MCF 10A (cell line): ENCODE results near the gene FAM222A. TPM values are rescaled to one million over a fixed set of nuclear protein-coding genes. Genes with fewer than 3 reads are reported as not detected.

Experiments
- BruUV-seq: library from RNA; stranded (reverse); fragments of 400-500 nt; replicated peaks from 2 replicates; lab custom pipeline; 2021; lab: Mats Ljungman, UMichigan
- CTCF ChIA-PET: fragments of 300-600 bp; sonication (Branson Sonifier 250); formaldehyde crosslinking; extraction: SDS; loops from one replicate; lab custom pipeline; 2021; ENCODE audit warnings: antibody characterized with exemption, inconsistent platforms; lab: Yijun Ruan, JAX
- POLR2A ChIA-PET: fragments of 300-600, 350-650 bp; sonication (Branson Sonifier 250); formaldehyde crosslinking; extraction: SDS; loops from one replicate; lab custom pipeline; 2020; ENCODE audit warnings: antibody characterized with exemption, inconsistent platforms; lab: Yijun Ruan, JAX
- DNase-seq: peaks from one replicate; pipeline ENCODE4 v3.0.0-alpha.2; 2018; ENCODE audit not compliant: unreplicated experiment
- H3K27ac Mint-ChIP-seq: one replicate; pipeline ENCODE4 v1.8.0; 2022; ENCODE audit warnings: mild to moderate bottlenecking, low read depth, mixed read lengths; ENCODE audit not compliant: unreplicated experiment
- H3K27me3 Mint-ChIP-seq: one replicate; pipeline ENCODE4 v1.8.0; 2022; ENCODE audit warnings: mixed read lengths; ENCODE audit not compliant: insufficient read depth, unreplicated experiment
- H3K36me3 Mint-ChIP-seq: one replicate; pipeline ENCODE4 v1.8.0; 2022; ENCODE audit warnings: mild to moderate bottlenecking, moderate library complexity, mixed read lengths; ENCODE audit not compliant: insufficient read depth, unreplicated experiment
- H3K4me1 Mint-ChIP-seq: one replicate; pipeline ENCODE4 v1.8.0; 2022; ENCODE audit warnings: mixed read lengths; ENCODE audit not compliant: insufficient read depth, unreplicated experiment
- H3K4me3 Mint-ChIP-seq: one replicate; pipeline ENCODE4 v1.8.0; 2022; ENCODE audit warnings: mild to moderate bottlenecking, moderate library complexity, mixed read lengths; ENCODE audit not compliant: unreplicated experiment
- H3K9me3 Mint-ChIP-seq: one replicate; pipeline ENCODE4 v1.8.0; 2022; ENCODE audit warnings: mixed read lengths; ENCODE audit not compliant: unreplicated experiment
- intact Hi-C: fragments of 100-400 bp; cut with micrococcal nuclease; formaldehyde crosslinking; loops from 2 replicates; pipeline ENCODE4 v1.14.1; 2022
- total RNA-seq: library from RNA; stranded (reverse); gene quantifications from 2 replicates; pipeline ENCODE4 v1.2.3, GENCODE V29; 2022
- TF ChIP-seq, protein P1 (sequence below): fragments of 200-600 bp; IDR thresholded peaks from one replicate; pipeline ENCODE4 v1.8.0; 2022; ENCODE audit warnings: antibody characterized with exemption, mild to moderate bottlenecking; ENCODE audit not compliant: unreplicated experiment

Gene FAM222A
- total RNA-seq, 1 experiment from 2014 or later: 0.19 TPM

DNA sequence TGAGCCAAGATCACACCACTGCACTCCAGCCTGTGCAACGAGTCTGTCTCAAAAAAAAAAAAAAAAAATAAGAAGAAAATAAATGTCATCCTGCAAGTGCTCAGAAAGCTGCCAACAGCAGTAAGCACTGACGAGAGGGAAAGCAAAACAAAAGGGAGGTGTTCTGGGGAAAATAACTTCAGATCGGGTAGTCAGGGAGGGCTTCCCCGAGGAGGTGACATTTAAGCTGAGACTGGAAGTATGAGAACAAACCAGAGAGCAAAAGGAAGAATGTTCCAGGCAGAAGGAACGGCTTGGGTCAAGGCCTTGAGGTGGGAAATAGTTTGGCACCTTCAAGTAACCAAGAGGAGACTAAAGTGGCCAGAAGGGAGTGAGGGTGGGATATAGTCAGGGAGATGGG lies 4.7 kb upstream of the FAM222A start:
- no peaks in the 10 kb centered on the region for H3K27me3 Mint-ChIP-seq
- H3K4me3 Mint-ChIP-seq: no peak overlapping the region
- TF ChIP-seq, protein P1, sequence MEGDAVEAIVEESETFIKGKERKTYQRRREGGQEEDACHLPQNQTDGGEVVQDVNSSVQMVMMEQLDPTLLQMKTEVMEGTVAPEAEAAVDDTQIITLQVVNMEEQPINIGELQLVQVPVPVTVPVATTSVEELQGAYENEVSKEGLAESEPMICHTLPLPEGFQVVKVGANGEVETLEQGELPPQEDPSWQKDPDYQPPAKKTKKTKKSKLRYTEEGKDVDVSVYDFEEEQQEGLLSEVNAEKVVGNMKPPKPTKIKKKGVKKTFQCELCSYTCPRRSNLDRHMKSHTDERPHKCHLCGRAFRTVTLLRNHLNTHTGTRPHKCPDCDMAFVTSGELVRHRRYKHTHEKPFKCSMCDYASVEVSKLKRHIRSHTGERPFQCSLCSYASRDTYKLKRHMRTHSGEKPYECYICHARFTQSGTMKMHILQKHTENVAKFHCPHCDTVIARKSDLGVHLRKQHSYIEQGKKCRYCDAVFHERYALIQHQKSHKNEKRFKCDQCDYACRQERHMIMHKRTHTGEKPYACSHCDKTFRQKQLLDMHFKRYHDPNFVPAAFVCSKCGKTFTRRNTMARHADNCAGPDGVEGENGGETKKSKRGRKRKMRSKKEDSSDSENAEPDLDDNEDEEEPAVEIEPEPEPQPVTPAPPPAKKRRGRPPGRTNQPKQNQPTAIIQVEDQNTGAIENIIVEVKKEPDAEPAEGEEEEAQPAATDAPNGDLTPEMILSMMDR: no peak
- H3K36me3 Mint-ChIP-seq: no peaks in the 10 kb centered on the region
- POLR2A ChIA-PET: no interaction called here
- intact Hi-C loops: no loop called here
- H3K27ac Mint-ChIP-seq: no peak overlapping the region
- no peaks in the 10 kb centered on the region for H3K4me1 Mint-ChIP-seq
- no peak for DNase-seq
- H3K9me3 Mint-ChIP-seq: no peaks in the 10 kb centered on the region
- CTCF ChIA-PET: interaction anchor here (0.6 kb wide), 1 partner anchor 106 kb away, joined by 3 read pairs; no protein-coding TSS in a partner anchor
- no TSS peak for BruUV-seq

DNA sequence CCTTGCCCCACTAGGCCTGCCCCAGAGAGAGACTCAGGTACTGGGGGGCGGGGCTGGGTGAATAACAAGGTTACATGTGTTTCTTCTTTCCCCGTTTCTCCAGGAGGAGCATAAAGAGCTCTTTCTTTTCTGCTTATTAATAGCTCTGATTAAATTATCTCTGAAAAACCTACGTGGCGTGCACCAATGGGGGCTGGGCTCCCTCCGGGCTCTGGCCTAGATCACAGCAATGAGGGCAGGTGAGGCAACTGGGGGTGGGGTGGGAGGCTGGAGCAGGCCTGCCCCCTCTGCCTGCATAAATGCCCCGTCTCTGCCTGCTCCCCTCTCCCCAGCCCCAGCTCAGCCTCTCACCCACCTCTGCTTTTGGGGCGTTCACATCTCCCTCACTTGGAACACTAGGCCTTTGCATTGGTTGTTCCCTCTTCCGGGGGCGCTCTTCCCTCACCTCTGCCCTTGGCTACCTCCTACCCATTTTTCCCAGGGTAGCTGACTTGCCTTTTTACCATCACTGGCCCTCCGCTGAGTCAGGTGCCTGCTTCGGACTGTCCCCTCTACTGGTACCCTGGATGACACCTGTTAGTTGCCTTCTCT lies 4.1 kb upstream of the FAM222A start:
- POLR2A ChIA-PET: no interaction called here
- CTCF ChIA-PET: interaction anchor here (0.6 kb wide), 1 partner anchor 106 kb away, joined by 3 read pairs; no protein-coding TSS in a partner anchor
- DNase-seq: no peak
- intact Hi-C loops: no loop called here
- H3K27me3 Mint-ChIP-seq: no peaks in the 10 kb centered on the region
- TF ChIP-seq, protein P1: no peak
- H3K4me3 Mint-ChIP-seq: no peak overlapping the region
- H3K4me1 Mint-ChIP-seq: no peaks in the 10 kb centered on the region
- no peak overlapping the region for H3K27ac Mint-ChIP-seq
- H3K9me3 Mint-ChIP-seq: no peaks in the 10 kb centered on the region
- no peaks in the 10 kb centered on the region for H3K36me3 Mint-ChIP-seq
- no TSS peak for BruUV-seq

DNA sequence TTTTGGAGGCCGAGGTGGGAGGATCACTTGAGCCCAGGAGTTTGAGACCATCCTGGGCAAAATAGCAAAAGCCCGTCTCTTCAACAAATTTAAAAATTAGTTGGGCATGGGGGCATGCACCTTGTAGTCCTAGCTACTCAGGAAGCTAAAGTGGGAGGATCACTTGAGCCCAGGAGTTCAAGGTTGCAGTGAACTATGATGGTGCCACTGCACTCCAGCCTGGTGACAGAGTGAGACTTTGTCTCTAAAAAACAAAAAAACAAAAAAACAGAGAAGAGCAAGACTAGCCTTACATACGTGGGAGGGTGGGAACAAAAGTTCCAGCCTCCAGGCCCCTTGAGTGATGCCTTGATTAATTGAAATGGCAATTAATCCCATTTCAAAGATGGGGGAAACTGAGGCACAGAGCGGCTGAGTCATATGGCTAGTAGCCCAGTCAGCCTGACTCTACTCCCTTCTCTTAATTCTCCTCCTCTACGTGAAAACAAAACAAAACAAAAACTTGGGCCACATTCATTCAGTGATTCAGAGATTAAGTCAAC lies 3.3 kb upstream of the FAM222A start:
- Mint-ChIP-seq H3K4me3 (no peak overlapping the region), H3K4me1 (no peaks in the 10 kb centered on the region), H3K36me3 (no peaks in the 10 kb centered on the region), H3K27ac (no peak overlapping the region), H3K27me3 (no peaks in the 10 kb centered on the region), H3K9me3 (no peaks in the 10 kb centered on the region)
- ChIA-PET POLR2A (no interaction called here), CTCF (no interaction called here)
- intact Hi-C loops: loop anchor here (5.0 kb wide), 1 partner anchor 113 kb away; no protein-coding TSS in a partner anchor
- BruUV-seq: no TSS peak
- DNase-seq: no peak
- TF ChIP-seq, protein P1: no peak

DNA sequence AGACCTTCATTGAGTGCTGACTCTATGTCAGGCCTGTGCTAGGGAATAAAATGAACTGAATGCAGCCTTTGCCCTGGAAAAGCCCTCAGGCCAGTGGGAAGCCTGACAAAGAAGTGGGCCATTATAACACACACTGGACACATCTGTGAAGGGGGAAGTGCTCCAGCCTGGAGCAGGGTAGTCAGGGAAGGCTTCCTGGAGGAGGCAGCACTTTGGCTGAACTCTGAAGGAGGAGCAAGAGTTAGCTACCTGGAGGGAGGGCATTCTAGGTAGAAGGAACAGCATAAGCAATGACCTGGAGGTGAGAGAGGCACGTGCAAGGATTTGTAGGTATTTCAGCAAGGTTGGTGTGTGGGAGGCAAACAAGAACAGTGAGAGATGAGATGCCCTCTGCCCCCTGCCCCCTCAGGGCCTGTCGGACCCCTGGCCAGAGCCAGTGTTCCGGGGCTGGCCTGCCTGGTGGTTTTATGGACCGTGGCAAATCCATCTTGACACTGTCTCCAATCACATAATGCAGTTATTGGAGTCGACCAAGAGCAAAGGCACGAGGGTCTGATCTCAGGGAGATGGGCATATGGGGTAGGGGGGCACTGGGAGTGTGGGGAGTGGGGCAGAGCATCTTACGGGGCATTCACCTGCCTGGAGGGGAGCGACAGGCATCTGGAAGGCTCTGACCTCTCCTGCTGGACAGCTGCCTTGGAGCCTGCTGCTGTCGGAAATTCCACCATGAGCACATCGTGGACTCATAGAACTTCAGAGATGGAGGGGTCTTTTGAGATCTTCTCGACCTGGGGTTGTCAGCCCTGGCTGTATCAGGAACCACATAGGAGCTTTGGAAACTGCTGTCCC lies 2.7 kb upstream of the FAM222A start:
- ChIA-PET CTCF (no interaction called here), POLR2A (interaction anchor here (0.6 kb wide), 1 partner anchor 252 kb away, joined by 3 read pairs; no protein-coding TSS in a partner anchor)
- no TSS peak for BruUV-seq
- TF ChIP-seq, protein P1: no peak
- Mint-ChIP-seq H3K9me3 (no peaks in the 10 kb centered on the region), H3K4me1 (no peaks in the 10 kb centered on the region), H3K36me3 (no peaks in the 10 kb centered on the region), H3K4me3 (no peak overlapping the region), H3K27me3 (no peaks in the 10 kb centered on the region), H3K27ac (no peak overlapping the region)
- intact Hi-C loops: loop anchor here (5.0 kb wide), 1 partner anchor 114 kb away; no protein-coding TSS in a partner anchor
- peak; percentile 23 for DNase-seq
